Activated CD8-positive, alpha-beta memory T cell treated with anti-CD3 and anti-CD28 coated beads for 1 hour (primary cell): ENCODE data around the gene TNFRSF11A.

ENCODE experiments used
- DNase-seq, 2 donors: peaks; one replicate each; pipeline ENCODE4 v3.0.0-alpha.2; 2020; ENCODE audit warnings: low read depth in 1 of 2; ENCODE audit errors: extremely low read depth in 1 of 2

Gene TNFRSF11A

DNA sequence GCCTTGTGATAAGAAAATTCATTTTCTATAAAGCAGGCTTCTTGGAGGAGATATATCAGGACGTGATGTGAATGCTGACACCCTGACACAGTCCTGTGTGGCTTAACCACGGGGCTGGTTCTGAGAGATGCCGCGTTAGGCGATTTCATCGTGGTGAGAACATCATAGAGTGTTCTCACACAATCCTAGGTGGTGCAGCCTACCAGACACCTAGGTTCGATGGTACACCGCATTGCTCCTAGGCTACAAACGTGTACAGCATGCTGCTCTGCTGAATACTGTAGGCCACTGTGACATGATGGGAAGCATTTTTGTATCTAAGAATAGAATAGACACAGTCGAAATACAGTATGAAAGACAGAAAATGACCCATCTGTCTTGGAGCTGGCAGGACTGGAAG lies 82.5 kb downstream of the TNFRSF11A start:
- DNase-seq: no peak

DNA sequence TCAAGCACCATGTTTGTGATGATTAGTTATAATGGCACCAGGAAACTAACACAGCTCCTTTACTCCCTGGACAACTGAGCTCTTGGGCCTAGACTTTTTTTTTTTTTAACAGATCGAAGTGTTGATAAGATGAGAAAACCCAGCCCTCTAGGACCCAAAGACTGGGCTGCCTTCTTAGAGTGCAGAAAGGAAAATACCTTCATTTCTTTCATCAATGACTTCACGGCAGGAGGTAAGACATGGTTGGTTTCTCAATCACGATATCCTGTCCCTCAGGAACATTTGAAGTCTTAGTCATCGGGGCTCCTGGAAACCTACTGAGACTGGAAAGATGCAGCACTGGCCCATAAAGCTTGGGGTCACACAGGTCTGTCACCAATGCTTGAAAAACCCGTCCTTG lies 84.7 kb downstream of the TNFRSF11A start:
- no peak for DNase-seq

DNA sequence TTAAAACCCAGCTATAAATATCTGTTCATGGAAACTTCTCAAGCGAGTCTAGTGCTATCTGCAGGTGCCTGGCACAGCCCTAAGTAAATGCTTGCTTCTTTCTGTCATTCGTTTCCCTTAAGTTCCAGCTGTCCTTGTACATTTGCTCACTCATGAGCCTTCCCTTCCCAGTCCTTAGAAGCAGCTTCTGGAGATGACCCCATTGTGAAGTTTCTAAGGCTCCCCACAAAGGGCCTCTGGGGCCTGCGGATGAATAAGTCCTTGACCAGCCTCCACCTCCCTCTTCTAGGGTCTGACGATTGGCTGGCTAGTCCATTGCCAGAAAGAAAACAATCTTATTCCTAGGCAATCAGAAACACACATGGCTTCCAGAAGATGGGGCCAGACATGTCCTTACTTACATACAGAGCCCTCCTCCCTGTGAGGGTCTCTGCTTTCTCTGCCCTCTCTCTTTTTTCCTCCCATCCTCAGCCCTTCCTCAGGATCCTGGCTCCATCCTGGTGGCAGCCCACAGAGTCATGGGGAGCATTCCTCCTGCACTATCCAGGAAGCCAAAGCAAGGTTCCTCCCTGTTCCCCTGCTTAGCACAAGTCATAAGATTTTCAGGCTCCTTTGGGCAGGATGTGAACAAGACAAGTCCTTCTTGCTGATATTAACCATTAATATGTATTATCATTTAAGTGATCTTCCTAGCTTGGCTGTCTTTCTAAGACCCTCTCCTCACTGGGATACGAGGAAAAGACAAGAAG lies 87.3 kb downstream of the TNFRSF11A start:
- DNase-seq: no peak

DNA sequence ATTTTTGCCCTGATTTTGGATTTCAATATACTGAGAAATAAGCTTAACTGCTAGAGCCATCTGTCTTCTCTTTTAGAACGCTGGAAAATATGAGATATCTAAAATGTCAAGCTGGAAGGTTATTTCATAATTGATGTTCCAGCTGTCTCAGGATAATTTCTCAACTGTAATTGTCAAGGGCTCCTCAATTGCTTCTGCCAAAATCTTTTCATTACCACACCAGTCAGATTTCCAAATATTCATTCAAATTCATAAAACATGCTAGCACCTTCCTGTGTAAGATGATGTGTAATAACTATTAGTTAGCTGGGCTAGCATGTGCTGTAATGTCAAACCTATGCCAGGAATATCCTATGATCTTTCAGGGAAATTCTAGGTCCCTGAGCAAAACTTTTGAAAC lies 88.1 kb downstream of the TNFRSF11A start:
- no peak for DNase-seq

DNA sequence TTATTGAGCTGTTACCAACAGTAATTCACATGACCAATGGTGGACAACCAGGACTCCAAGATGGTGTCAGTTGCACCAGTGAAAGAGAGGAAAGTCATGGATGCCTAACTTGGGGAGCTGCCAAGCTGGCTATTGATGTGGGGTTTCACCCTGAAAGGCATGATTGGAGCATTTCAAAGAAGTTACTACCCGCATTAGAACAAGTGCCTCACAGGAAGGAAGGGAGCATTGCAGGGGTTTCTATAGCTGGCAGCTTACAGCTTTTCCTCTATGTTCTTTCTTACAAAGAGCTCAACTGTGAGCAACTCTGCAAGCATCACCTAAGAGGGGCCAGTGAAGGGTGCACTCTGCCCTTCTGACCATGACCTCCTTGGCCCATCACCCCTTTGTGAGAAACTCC lies 93.1 kb downstream of the TNFRSF11A start:
- DNase-seq: no peak

DNA sequence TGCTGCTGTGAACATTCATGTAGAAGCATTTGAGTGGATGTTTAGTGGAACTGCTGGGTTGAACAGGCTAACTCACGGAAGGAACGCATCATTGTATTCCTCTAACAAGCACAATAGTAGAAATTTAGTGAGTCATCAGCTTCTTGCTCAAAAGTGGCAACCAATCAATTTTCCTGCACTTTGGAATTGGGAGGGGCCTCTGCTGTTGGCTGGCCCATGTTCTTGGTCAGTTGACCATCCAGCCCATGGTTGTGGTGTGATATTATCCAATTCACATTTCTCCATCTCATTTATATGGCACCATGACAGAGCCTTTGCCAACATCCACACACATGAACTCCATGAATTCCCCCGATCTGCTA lies 95.0 kb downstream of the TNFRSF11A start:
- DNase-seq: no peak

DNA sequence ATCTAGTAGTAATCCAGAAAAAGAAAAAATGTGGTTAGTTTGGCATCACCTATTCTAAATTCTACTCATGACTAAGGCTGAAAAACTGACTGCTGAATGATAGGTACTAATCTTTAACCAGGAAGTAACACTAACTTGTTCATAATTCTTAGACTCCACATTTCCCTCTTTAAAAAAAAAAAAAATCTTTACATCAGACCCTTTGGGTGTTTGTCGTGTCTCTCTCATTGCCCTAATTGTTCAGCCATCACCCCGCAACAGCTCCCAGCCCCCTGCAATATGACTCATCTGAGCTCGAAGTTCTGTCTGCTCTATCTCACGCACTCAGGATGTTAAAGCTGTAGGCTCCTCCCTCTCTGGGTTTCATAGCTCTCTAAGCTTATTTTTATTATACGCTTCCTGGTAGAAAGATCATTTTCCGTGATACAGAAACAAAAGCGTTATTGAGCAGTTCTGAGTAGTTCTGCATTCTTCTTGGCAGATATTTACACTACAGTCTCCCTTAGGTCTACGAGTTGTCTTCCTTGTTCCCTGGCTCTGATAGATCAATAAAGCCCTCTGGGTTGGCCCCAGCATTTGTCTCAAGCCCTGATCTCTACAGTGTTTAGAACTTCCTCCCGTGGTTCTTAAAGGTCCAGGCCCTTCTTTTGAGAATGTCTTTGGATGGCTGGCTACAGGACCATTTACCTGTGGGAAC lies 95.6 kb downstream of the TNFRSF11A start:
- peak; percentile 34 to 43 for DNase-seq

DNA sequence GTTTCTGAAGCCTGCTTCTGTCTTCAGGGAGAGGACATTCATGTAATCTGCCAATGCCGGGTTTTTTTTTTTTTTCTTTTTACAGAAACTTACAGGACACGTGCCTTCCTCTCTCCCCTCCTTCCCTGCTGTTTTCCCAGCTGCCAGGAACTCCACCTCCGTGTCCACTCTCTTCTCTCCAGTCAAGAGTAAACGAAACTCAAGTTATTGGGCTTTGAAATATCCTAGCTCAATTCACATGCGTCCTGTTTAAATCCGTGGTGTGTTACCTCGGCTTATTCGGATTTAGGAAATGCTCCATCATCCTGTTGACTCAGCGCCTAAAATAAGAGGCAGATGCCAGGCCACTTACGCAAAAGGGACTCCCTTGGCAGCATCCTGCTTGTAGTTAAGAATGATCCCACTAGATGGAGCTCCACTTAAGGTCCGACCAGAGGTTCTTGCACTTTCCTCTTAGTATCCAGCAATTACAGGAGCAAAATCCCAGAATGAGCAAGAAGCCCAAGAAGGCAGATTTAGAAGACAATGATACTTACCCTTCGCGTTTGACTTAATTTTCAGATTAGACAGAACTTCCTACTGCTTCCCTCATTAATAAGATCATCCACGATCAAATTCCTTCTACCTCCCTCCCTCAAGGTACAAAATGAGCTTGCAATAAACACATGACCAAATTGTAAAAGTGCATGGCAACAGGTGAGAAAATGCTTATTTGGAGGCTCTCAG lies 100.5 kb downstream of the TNFRSF11A start:
- peak; percentile 6 to 8 for DNase-seq

DNA sequence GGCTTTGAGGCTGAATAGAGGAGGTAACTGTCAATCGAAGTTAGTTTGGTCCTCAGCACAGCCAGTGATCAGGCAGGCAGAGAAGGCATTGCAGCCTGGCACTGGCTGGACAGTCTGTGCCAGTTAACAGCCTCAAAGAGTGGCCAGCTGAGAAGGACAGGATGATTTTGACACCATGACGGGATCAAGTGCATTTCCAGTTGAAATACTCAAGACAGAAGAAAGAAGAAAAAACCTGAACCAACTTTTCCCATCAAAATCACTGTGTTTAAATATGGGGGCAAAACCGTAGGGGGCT lies 101.0 kb downstream of the TNFRSF11A start:
- no peak for DNase-seq

DNA sequence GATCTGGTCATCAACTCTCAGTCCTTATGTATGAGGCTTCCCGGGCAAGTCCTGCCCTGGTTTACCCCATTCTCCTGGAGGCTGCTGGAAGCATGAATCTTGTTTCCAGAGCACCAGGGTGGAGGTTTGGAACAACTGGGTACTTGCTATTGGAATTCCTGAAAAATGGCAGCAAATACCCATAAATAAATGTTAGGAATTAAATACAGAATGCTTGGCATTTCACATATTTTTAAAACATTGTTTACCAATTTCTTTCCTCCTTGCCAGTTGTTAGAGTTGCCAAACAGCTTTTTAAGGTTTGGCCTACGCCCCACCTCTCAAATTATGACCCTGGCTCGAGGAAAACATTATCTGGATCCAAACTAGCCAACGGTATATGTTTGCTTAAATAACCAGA lies 107.1 kb downstream of the TNFRSF11A start:
- DNase-seq: no peak

DNA sequence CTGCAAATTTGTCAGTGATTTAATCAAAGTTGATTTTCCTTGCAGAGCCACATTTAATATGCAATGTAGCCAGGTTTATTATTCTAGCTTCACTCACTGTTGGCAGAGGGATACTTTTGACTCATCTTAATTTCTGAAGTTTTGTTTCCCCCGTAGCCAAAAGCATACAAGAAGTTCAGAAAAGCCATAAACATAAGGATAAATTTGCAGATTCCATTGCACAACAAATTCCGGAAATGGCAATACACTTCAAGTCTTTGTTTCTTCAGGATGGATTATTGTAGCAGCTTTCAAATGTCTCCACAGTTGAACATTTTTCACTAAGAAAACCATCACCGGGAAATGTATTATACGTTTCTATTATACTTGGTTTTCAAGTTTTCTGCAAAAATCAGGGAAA lies 109.7 kb downstream of the TNFRSF11A start:
- no peak for DNase-seq

DNA sequence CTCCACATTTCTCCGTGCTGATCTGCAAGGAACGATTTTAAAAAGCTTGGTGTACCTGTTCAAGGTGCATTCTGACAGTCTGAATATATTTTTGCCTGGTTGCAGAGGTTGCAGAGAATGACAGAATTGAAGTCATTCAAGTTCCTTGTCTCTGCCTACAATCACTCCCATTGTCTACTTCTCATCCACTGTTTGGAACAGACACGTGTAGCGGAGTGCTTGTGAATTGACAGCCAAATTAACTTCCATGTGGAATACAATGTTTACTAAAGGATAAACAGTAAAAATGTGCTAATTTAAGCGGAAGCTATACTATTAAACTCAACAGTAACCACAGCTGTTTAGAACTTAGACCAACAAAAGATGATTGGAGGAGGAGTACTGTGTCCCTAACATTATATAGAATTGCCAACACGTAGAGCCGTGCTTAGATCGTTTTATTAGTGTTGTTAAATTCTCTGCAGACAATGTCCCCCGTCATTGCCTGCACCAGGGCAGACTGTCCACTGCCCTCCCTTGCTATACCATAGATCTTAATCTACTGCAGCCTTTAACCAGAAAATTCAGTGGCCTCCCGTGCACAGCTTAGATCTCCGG lies 110.4 kb downstream of the TNFRSF11A start:
- no peak for DNase-seq

DNA sequence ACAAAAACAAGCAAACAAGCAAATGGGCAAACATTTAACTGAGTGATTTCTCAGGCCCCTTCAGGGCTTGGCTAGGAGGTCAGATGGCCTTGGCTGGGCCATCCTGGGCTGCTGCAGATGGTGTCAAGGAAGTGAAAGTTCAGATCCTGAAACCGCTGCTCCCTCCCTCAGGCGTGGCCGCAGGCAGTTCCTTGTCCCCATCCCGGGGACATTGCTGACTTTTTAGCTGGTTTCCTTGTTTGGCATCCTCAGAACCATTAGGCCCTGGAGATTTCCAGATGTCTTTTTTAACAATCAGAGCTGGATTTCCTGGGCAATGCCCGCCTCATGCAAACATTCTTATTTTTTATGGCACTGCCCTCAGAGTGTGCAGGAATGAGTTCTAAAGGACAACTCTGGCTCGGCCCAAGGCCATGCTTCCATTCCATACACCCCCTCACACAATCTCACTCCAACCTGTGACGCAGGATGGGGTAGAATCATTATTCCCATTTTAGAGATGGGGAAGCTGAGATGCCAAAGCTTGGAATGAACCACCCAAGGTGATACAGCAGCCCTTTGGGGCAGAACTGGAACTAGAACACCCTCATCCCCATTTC lies 111.6 kb downstream of the TNFRSF11A start:
- DNase-seq: no peak

DNA sequence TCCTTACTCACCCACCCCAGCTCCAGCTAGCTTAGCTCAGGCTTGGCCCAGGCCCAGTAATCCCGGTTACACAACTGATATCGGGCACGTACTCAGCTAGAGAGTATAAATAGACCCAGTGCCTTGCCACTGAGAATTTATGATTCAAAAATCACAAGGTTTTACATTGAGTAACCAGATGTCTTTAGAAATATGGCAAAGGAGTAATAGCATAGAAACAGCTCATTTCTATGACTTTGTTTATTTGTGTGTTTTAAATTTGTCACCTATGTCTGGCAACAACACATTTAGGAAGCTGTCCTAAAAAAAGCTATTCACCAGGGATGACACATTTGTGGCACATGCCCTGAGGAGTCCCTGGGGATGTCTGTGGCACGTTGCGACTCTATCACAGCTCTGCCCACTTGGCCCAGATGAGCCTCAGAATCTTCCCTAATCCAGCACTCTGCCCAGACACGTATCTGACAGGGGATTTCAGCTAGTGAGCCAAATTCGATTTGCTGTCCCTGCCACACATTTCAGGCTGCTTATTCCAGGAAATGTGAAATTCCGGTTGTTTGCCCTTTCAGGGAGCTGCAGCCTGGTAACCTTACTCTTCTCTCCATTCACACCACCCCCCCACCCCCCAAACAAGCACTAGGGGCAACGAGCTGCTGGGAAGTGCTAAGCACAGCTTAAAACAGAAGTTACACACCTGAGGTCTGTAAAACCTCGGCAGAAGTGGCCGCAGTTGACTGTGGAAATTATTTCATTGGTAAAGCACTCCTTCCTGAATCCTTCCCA lies 112.3 kb downstream of the TNFRSF11A start:
- no peak for DNase-seq

DNA sequence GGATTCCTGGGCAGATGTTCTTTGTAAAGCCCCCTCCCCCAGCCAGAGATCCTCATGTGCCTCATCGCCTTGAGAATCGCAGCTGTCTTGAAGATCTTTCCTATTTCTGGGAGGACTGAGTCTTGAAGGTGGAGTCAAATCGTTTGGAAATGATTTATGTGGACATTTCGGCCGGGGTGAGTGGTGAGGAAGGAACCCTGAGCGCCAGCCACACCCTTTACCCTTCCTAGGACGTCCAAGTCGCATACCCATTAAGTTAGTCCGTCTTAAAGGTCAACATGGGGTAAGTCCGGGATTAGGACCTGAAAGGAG lies 112.9 kb downstream of the TNFRSF11A start:
- no peak for DNase-seq

DNA sequence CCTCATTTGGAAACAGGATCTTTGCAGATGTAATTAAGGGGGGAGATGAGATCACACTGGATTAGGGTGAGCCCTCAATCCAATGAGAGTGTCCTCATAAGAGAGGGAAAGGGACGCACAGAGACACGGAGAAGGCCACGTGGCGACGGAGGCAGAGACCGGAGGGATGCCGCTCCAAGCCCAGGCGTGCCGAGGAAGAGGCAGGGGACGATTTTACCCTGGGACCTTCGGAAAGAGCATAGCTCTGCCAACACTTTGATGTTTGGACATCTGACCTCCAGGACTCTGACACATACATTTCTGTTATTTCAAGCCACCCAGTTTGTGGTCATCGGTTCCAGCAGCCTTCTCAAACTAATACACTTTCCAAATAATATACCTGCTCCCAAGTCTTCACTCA lies 113.3 kb downstream of the TNFRSF11A start:
- DNase-seq: no peak

DNA sequence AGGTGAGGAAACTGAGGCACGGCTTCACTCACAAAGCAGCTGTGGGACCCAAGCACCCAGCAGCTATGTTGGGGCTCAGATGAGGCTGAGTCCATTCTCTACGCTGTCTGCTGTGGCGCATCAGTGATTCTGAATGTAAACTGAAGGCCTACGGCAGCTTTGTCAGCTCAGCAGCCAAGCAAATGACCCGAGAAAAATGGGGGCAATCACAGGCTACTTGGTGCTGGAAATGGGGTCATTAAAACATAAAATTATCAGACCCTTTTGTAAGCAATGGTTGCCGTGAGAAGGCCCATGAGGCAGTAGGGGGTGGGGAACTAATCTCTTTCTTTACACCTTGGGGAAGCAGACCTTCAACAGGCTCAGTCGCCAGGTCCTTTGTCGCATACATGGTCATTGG lies 113.8 kb downstream of the TNFRSF11A start:
- DNase-seq: no peak
